Fibroblast of lung (primary cell): ENCODE results near the gene TUBGCP4.

Source experiments
- EZH2 ChIP-seq: IDR thresholded peaks from 2 replicates; pipeline ENCODE4 v1.5.1; 2012; ENCODE audit warnings: low read length, control low read depth, mild to moderate bottlenecking; ENCODE audit errors: missing control alignments
- TF ChIP-seq, protein P1 (sequence below), 2 donors: IDR thresholded peaks in 1 of 2; conservative IDR thresholded peaks in 1 of 2; 1 replicate in 1 of 2; 2 replicates in 1 of 2; pipeline ENCODE4 v1.5.1; 2011 to 2012; ENCODE audit warnings: low read length in 2 of 2, control low read depth in 1 of 2, inconsistent platforms in 1 of 2, low read depth in 1 of 2, mild to moderate bottlenecking in 1 of 2

DNA sequence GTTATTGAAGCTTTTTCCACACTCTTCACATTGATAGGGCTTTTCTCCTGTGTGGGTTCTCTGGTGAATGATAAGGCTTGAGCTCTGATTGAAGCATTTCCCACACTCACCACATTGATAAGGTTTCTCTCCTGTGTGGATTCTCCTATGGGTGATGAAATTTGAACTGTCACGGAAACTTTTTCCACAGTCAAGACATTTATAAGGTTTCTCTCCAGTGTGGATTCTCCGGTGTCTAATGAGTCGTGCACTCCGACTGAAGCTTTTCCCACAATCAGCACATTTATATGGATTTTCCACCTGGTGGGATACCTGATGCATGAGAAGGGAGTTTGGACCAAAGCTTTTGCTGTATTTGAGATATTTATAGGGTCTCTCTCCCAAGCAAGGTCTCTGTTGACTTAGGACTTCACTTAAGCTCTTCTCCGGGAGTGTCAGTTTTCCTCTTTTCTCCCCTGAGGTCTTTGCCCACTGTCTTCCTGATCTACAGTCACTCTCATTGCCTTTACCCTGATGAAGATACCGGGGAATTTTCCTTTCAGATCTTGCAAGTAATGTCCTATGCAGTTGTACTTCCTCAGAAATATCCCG lies 9.5 kb upstream of the TUBGCP4 start:
- TF ChIP-seq, protein P1, sequence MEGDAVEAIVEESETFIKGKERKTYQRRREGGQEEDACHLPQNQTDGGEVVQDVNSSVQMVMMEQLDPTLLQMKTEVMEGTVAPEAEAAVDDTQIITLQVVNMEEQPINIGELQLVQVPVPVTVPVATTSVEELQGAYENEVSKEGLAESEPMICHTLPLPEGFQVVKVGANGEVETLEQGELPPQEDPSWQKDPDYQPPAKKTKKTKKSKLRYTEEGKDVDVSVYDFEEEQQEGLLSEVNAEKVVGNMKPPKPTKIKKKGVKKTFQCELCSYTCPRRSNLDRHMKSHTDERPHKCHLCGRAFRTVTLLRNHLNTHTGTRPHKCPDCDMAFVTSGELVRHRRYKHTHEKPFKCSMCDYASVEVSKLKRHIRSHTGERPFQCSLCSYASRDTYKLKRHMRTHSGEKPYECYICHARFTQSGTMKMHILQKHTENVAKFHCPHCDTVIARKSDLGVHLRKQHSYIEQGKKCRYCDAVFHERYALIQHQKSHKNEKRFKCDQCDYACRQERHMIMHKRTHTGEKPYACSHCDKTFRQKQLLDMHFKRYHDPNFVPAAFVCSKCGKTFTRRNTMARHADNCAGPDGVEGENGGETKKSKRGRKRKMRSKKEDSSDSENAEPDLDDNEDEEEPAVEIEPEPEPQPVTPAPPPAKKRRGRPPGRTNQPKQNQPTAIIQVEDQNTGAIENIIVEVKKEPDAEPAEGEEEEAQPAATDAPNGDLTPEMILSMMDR (conservative IDR thresholded peaks at IDR 0.05 in 1 of 2, IDR thresholded peaks at IDR 0.05 in 1 of 2; ENCODE audit: low read depth in 1 of 2, low read length in 2 of 2), result no peak
- no peak for TF ChIP-seq EZH2
